ENCODE measurements around the gene NUP54.

The NUP54 gene

DNA sequence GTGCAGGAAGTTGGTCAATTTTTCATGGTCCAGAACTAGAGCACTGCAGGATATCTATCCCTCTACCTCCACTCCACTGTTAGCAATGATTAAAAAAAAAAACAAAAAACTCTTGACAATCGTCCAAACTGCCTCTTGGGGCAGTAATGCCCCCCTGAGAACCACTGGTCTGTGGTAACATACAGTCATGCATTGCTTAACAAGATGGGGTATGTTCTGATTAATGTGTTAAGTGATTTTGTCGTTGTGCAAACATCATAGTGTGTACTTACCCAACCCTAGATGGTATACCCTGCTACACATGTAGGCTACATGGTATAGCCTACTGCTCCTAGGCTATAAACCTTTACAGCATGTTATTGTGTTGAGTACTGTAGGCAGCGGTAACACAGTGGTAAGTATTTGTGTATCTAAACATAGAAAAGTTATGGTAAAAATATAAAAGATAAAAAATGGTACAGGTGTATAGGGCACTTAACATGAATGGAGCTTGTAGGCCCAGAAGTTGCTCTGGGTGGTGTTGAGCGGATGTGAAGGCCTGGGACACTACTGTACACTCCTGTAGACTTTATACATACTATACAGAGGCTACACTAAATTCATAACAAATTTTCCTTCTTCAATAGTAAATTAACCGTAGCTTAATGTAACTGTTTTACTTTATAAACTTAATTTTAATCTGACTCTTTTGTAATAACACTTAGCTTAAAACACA, 39.6 kb downstream of the NUP54 start:
- no peak for TF ChIP-seq ZNF274 (IDR thresholded peaks at IDR 0.05; ENCODE audit: low read depth, low read length)
- no peak overlapping the region for H3K4me3 ChIP-seq (ENCODE audit: low read length)

DNA sequence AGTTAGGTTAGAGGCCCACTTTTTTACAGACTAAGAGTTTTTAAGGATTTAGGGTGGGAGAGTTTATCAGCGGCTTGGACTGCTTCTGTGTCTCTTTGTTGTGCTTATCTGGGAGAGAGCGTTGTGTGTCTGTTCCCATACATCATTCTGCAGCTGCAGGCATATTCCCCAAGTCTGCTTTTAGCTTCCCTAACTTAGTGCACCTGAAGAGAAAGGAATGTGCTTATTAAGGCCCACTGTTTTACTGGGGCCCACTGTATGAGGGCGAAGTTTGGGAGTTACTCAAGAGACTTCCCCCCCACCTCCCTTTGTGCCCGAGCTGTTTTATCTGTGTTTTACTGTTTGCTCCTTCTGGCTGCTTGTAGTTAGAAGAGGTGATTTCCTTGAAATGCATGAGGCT, 41.8 kb downstream of the NUP54 start:
- no peak overlapping the region for H3K4me3 ChIP-seq (ENCODE audit: low read length)
- TF ChIP-seq ZNF274 (IDR thresholded peaks at IDR 0.05; ENCODE audit: low read depth, low read length): no peak

DNA sequence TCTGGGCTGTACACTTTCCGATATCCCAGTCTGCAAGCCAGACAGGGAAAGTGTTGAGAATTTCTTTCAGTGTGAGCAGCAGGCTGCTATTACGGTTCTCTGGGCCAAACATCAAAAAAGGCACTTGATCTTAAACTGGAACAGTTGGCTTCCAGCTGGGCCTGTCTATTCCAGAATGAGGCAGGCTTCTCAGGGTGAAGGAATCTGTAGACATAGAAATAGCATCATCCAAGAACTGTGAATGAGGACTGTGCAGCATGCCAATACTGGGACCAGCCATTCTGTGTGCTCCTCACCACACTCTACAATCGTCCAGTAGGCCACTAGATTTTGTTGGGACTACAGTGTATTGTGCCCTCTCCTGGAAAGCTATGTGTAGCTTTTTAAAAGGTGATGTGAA, 42.5 kb downstream of the NUP54 start:
- no peak overlapping the region for H3K4me3 ChIP-seq (ENCODE audit: low read length)
- TF ChIP-seq ZNF274 (IDR thresholded peaks at IDR 0.05; ENCODE audit: low read depth, low read length): no peak

DNA sequence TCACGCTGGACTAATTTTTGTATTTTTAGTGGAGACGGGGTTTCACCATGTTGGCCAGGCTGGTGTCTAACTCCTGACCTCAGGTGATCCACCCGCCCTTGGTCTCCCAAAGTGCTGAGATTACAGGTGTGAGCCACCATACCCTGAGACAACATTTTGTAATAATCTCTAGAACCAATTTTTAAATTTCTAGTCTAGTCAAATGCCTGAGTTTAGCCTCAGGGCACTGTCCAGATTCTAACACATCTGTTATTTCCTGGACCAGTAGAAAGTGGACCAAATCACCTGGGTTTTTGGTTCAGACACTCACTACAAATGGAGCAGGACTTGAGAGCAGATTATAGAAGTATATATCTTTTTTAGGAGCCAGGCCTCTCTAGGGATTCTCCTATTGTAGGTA, 52.1 kb downstream of the NUP54 start:
- TF ChIP-seq ZNF274 (IDR thresholded peaks at IDR 0.05; ENCODE audit: low read depth, low read length): no peak
- H3K4me3 ChIP-seq (ENCODE audit: low read length): no peak overlapping the region

DNA sequence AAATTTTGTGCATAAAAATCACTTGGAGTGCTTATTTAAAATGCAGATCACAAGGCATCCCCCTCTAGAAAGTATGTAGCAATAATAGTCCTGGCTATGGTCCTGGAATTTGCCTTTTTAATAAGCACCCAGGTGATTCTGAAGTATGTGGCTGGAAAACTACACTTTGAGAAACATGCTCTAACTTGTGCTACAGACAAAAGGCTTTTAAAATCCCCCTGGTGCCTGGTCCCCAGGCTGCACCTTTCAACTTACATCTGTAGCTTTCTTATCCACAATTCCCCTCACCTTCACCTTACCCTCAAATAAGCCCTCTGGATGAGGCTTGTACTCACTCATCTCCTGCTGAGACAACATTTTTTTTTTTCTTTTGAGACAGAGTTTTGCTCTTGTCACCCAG, 52.6 kb downstream of the NUP54 start:
- TF ChIP-seq ZNF274 (IDR thresholded peaks at IDR 0.05; ENCODE audit: low read depth, low read length): no peak
- no peak overlapping the region for H3K4me3 ChIP-seq (ENCODE audit: low read length)

DNA sequence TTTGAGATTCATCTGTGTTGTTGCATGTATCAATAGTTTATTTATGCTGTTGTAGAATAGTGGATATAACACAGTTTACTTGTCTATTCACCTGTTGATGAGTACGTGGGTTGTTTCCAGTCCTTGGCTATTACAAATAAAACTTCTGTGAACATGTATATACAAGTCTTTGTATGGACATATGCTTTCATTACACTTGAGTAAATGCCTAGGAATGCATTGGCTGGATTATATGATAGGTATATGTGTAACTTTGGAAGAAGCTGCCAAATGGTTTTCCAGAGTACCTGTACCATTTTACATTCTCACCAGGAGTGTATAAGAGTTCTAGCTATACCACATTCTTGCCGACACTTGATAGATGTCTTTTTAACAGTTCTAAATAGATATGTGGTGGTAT, 57.1 kb downstream of the NUP54 start:
- H3K4me3 ChIP-seq (ENCODE audit: low read length): no peak overlapping the region
- no peak for TF ChIP-seq ZNF274 (IDR thresholded peaks at IDR 0.05; ENCODE audit: low read depth, low read length)

DNA sequence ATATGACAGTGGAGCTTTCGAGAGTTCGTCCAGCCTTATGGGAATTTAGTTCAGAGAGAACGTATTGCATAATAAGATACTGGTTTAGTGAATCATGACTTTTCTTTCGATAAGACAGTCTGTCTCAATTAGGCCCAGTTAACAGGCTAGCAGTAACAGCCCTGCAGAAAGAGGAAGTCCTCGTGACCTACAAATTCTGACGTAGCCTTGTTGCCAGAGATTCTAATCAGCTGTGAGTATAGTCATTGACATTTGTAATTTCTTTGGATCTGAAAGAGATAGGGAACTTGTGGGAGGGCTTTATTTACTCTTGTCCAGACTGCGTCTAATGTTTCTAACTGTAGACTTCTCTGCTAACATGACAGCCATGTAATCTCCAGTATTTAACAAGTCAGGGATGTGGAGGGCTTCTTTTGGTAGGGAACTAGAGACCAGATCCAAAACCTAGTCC, 57.9 kb downstream of the NUP54 start:
- H3K4me3 ChIP-seq (ENCODE audit: low read length): no peak overlapping the region
- TF ChIP-seq ZNF274 (IDR thresholded peaks at IDR 0.05; ENCODE audit: low read depth, low read length): no peak

DNA sequence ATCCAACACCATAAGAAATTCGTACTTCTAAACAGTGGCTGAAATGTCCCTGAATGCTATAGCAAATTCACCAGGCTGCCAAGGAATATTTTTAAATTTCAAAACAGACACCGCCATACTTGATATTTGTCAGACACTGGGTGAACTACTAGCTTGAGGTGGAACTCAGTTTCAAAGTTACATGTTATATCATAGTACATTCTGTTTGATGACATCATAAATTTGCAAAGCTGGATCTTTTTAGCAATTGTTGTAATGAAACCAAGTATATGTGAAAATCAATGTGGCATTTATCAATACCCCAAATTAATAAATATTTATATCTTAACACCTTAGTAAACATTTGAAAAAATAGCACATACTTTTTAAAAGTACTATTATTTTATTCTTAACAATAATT, 59.5 kb downstream of the NUP54 start:
- no peak overlapping the region for H3K4me3 ChIP-seq (ENCODE audit: low read length)
- TF ChIP-seq ZNF274 (IDR thresholded peaks at IDR 0.05; ENCODE audit: low read depth, low read length): no peak

DNA sequence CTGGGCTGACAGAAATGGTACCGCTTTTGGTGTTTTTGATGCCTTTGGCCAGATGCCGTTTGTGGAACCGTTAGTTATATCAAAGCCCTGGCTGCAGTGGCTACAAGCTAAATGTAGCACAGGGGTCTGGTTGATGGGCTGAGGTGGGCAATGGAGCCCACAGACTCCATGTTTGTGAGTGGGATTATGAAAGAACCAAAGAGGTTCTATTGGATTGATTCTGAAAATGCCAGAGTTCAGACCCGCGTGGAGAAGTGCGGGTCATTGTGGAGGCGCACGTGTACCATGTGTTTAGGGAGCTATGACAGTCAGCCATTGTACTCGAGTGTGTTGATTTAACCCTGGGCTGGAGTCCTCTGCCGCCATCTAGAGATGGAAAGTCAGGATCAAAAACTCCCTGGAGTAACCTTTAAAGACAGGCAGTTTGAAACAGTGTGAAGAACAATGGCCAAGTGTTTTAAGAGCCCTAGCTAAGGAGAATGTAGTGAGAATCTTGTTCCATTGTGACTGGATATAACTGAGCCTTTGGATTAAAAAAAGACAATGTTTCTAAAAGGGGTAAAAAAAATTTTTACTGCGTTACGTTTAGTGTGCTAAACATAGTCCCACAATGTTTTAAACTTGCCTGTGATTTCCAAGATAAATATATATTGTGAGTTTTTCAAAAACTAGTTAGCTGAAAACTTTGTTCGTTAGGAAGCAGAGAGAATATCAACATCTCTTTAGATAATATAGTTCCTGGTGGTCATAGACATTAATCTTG, 61.0 kb downstream of the NUP54 start:
- H3K4me3 ChIP-seq (ENCODE audit: low read length): no peak overlapping the region
- no peak for TF ChIP-seq ZNF274 (IDR thresholded peaks at IDR 0.05; ENCODE audit: low read depth, low read length)

DNA sequence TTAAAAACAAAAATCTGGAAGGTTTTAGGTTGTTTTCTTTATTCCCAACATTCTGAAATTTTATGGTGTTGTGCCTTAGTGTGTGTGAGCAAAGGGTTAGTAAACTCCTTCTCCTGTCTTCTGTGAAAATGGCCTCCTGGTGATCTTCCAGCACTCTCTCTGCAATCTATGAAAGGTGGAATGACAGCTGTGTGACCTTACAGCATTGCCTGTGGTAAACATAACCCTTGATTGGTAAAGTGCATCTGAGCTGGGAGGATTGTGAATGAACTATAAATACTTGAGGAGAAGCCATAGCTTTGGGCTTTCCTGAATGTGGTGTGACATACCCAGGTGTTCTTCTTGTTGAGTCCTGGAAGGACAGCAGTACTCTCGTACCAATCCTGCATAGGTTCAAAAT, 63.7 kb downstream of the NUP54 start:
- H3K4me3 ChIP-seq (ENCODE audit: low read length): no peak overlapping the region
- TF ChIP-seq ZNF274 (IDR thresholded peaks at IDR 0.05; ENCODE audit: low read depth, low read length): no peak

DNA sequence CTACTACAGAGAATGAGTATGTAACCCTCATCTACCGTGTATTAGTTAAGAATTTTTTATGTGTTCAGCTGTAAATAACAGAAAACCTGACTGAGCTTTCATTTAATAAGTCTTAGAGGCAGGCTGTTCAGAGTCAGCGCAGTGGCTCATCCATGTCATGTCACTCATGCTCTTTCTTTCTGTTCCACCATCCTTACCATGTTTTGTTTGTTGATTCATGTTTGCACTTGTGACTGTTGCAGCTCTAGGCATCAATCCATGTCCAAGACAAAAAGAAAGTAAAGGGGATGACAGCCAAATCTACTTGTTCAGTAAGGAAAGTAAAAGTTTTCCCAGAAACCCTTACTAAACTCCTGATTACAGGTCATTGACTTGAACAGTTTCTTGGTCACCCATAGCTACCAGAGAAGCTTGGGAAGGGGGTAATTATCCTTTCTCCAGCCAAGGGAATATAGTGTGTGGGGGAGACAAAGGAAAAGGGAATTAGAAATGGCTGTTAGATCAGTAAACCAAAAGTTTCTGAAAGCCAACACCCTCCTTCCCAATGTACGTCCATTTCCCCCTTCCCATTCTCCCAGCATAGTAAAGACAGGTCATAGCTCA, 64.7 kb downstream of the NUP54 start:
- no peak for TF ChIP-seq ZNF274 (IDR thresholded peaks at IDR 0.05; ENCODE audit: low read depth, low read length)
- no peak overlapping the region for H3K4me3 ChIP-seq (ENCODE audit: low read length)

DNA sequence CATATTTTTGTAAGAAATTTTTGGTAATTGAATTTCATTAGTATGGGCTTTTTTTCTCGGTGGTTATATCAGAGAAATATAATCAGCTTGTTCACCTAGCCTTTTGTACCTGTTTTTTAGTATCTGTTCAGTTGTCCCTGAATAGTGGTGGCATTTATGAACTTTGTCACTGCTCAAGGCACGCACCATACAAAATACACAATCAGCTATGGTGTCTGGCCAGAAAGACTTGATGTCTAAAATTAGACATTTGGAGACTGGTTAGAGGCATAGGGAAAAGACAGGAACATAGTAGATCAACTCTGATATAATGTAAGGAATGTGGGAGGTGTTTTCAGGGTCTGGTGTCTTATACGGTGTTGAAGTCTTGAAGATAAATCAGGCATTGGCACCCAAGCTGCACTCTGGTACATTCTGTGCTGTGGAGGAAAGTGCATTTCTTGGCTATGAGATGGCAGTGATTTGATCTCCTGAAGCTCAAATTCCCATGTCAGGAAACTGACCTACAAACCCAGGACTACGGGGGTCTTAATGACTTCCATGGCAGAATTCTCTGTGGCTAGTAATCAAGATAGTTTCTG, 70.1 kb downstream of the NUP54 start:
- no peak overlapping the region for H3K4me3 ChIP-seq (ENCODE audit: low read length)
- TF ChIP-seq ZNF274 (IDR thresholded peaks at IDR 0.05; ENCODE audit: low read depth, low read length): no peak

DNA sequence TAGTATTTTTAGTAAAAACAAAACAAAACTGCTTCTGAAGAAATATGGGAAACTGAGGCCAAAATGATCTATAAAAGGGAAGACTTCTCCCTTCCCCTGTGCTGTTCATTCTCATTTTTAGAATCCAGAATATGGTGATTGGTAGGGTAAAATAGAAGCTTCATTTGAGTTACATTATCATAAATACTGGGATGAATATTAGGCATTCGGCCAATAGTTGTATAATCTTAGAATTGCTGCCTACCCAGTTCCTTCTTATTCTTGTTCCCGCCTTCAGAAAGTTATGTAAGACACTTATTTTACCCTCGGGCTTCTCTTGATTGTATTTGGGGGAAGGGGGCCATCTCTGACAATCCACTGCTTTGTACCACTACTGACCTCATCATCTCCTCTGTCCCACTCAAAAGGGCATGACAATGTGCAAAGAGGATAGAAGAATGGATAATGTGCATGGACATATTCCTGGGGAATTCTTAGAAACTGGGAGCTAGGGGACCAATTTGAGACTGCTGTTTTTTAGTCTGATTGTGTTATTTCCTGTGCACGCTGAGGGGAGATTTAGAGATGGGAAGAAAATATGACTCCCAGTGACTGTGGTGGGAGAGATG, 73.1 kb downstream of the NUP54 start:
- no peak for TF ChIP-seq ZNF274 (IDR thresholded peaks at IDR 0.05; ENCODE audit: low read depth, low read length)
- H3K4me3 ChIP-seq (ENCODE audit: low read length): no peak overlapping the region

DNA sequence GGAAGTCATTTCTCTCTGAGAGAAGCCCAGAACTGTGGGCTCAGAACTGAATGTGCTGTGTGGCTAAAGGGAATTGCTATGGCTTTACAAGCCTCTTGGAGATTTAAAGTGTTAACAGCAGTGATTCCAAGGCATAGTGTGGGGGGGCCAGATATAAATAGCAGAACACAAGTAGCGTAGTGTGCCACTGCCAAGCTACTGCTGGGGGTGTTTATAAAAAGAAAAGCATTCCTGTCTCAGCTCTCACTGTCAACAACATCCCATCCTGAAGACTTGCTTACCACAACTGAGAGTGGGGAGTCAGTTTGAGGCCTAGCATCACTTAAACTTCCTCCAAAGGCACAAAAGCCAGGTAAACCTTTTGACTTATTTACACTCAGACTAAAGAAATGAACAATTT, 73.7 kb downstream of the NUP54 start, which contains the start of gene ART3:
ART3 (plus strand) TSS at position 242 of the 400 bp plus-strand sequence. CDS start 1,181 bp downstream, outside the sequence.
- H3K4me3 ChIP-seq (ENCODE audit: low read length): no peak within 1 kb of the TSS
- no peak for TF ChIP-seq ZNF274 (IDR thresholded peaks at IDR 0.05; ENCODE audit: low read depth, low read length)

Data from GM08714 (cell line).